ENCODE results near the gene ABLIM2.
A peak's percentile ranks its signal among the peaks of the same experiment; 100 is the strongest.

The ABLIM2 gene

GRCh38 chr4:8040607-8041006 is 118.0 kb downstream of the ABLIM2 start:
- DNase-seq = no peak

- no peak for DNase-seq
Observed at GRCh38 chr4:8039853-8040252, 118.8 kb downstream of the ABLIM2 start.

- DNase-seq = peak; percentile 80
Observed at GRCh38 chr4:8039290-8039689, 119.3 kb downstream of the ABLIM2 start.

GRCh38 chr4:8038719-8039251 is 119.8 kb downstream of the ABLIM2 start:
- DNase-seq = peak; percentile 94

- DNase-seq = no peak
Observed at GRCh38 chr4:8038083-8038482, 120.5 kb downstream of the ABLIM2 start.

- no peak for DNase-seq
Observed at GRCh38 chr4:8037150-8037769, 121.4 kb downstream of the ABLIM2 start.

- peak; percentile 40 for DNase-seq
Observed at GRCh38 chr4:8035371-8035780, 123.2 kb downstream of the ABLIM2 start.

GRCh38 chr4:8033829-8034528 is 124.6 kb downstream of the ABLIM2 start:
- DNase-seq = no peak

- DNase-seq = no peak
Observed at GRCh38 chr4:8033067-8033755, 125.4 kb downstream of the ABLIM2 start.

- no peak for DNase-seq
Observed at GRCh38 chr4:8032381-8032780, 126.2 kb downstream of the ABLIM2 start.

- DNase-seq = no peak
Observed at GRCh38 chr4:8030121-8030781, 128.4 kb downstream of the ABLIM2 start.

- no peak for DNase-seq
Observed at GRCh38 chr4:8029689-8030088, 128.9 kb downstream of the ABLIM2 start.

- no peak for DNase-seq
Observed at GRCh38 chr4:8028884-8029568, 129.6 kb downstream of the ABLIM2 start.

GRCh38 chr4:8028368-8028767 is 130.2 kb downstream of the ABLIM2 start:
- DNase-seq = no peak

GRCh38 chr4:8026453-8026852 is 132.2 kb downstream of the ABLIM2 start:
- no peak for DNase-seq

GRCh38 chr4:8025668-8026067 is 132.9 kb downstream of the ABLIM2 start:
- DNase-seq = no peak

GRCh38 chr4:8024073-8024786 is 134.4 kb downstream of the ABLIM2 start:
- no peak for DNase-seq

GRCh38 chr4:8023696-8024033 is 134.9 kb downstream of the ABLIM2 start:
- DNase-seq = no peak

- DNase-seq = no peak
Observed at GRCh38 chr4:8022767-8023695, 135.6 kb downstream of the ABLIM2 start.

GRCh38 chr4:8021796-8022195 is 136.8 kb downstream of the ABLIM2 start:
- no peak for DNase-seq
